K562 (cell line): Measurements from ENCODE around the gene DIAPH3. TPM values are rescaled to one million over a fixed set of nuclear protein-coding genes. Genes with fewer than 3 reads are reported as not detected.

Experiments
- CBX2 ChIP-seq: fragments of 200-600 bp; sonication (generic); IDR thresholded peaks from one replicate; pipeline ENCODE4 v1.6.1; 2012; ENCODE audit warnings: mild to moderate bottlenecking, low read length, inconsistent platforms; ENCODE audit not compliant: insufficient read depth, poor library complexity, severe bottlenecking
- ESRRB ChIP-seq: fragments of 250-450 bp; sonication (Bioruptor Pico); IDR thresholded peaks from 2 replicates; pipeline ENCODE4 v1.5.0; 2020; ENCODE audit warnings: mild to moderate bottlenecking, moderate library complexity, borderline replicate concordance
- FOS ChIP-seq: IDR thresholded peaks from 3 replicates; pipeline ENCODE4 v1.6.1; 2011; ENCODE audit not compliant: insufficient read length; ENCODE audit errors: extremely low read depth
- FOXA3 ChIP-seq, 2 experiments: fragments of 450-650 bp in 1 of 2; sonication (generic) in 1 of 2; formaldehyde crosslinking; IDR thresholded peaks in 1 of 2; conservative IDR thresholded peaks in 1 of 2; 2 replicates each; pipeline versions ENCODE4 v1.4.0 to v1.8.0; 2020 to 2022; ENCODE audit warnings: mild to moderate bottlenecking in 2 of 2, missing genetic modification reagents in 1 of 2
- GTF2F1 ChIP-seq: IDR thresholded peaks from 2 replicates; pipeline ENCODE4 v1.6.1; 2011; ENCODE audit warnings: low read depth, low read length, improper control_type of control experiment
- MNT ChIP-seq, 2 experiments: fragments of 450-650 bp; conservative IDR thresholded peaks; 2 replicates each; pipeline ENCODE4 v1.6.1; 2017; ENCODE audit warnings: mild to moderate bottlenecking in 2 of 2, moderate library complexity in 2 of 2
- MYBL2 ChIP-seq, 2 experiments: fragments of 450-650 bp in 1 of 2; sonication (generic) in 1 of 2; formaldehyde crosslinking in 1 of 2; IDR thresholded peaks; 2 replicates each; pipeline versions ENCODE4 v1.6.1 to v1.8.1; 2017 to 2022; ENCODE audit warnings: borderline replicate concordance in 1 of 2, inconsistent platforms in 1 of 2, low read depth in 1 of 2, mild to moderate bottlenecking in 1 of 2, missing genetic modification reagents in 1 of 2, moderate library complexity in 1 of 2
- NCOA4 ChIP-seq: fragments of 450-650 bp; IDR thresholded peaks from 2 replicates; pipeline ENCODE4 v1.6.1; 2018; ENCODE audit warnings: mild to moderate bottlenecking; ENCODE audit not compliant: partially characterized antibody
- RBM17 ChIP-seq: fragments of 200-400 bp; formaldehyde crosslinking; IDR thresholded peaks from 2 replicates; pipeline ENCODE4 v1.6.1; 2017; ENCODE audit warnings: low read depth, mild to moderate bottlenecking, low read length, borderline replicate concordance
- RNF219 ChIP-seq: fragments of 250-450 bp; sonication (Bioruptor Pico); IDR thresholded peaks from 2 replicates; pipeline ENCODE4 v1.5.0; 2022; ENCODE audit warnings: mild to moderate bottlenecking
- RUNX1 ChIP-seq: sonication (generic); IDR thresholded peaks from 2 replicates; pipeline ENCODE4 v1.6.1; 2016; ENCODE audit warnings: antibody characterized with exemption, low read depth
- ZNF324 ChIP-seq: fragments of 250-450 bp; sonication (Bioruptor Pico); IDR thresholded peaks from 2 replicates; pipeline ENCODE4 v1.4.0; 2020; ENCODE audit warnings: mild to moderate bottlenecking
- ZNF41 ChIP-seq: fragments of 250-450 bp; sonication (Bioruptor Pico); conservative IDR thresholded peaks from 2 replicates; pipeline ENCODE4 v1.4.0; 2020; ENCODE audit warnings: mild to moderate bottlenecking
- ZNF785 ChIP-seq: fragments of 250-450 bp; sonication (Bioruptor Pico); IDR thresholded peaks from 2 replicates; pipeline ENCODE4 v1.4.0; 2020; ENCODE audit warnings: mild to moderate bottlenecking
- polyA plus RNA-seq, 8 experiments: library from polyadenylated mRNA; depleted of rRNA in 4 of 8; stranded (reverse) in 5 of 8; unstranded in 3 of 8; fragments of >200 nt; fragmentation: Nextera tagmentation in 2 of 8; fragmentation: Illumina TruSeq in 1 of 8; extraction: Ambion mirVana in 2 of 8; extraction: Trizol in 1 of 8; gene quantifications; 2 replicates each; pipeline versions ENCODE4 v1.2.1 to v1.2.3, GENCODE V29; 2011 to 2014; ENCODE audit warnings: inconsistent platforms in 1 of 8, missing spikeins in 1 of 8
- total RNA-seq, 7 experiments: library from RNA; depleted of rRNA in 6 of 7; stranded (reverse); fragments of >200 nt in 6 of 7; fragmentation: Illumina TruSeq in 2 of 7; extraction: Trizol in 2 of 7; gene quantifications; 2 replicates each; pipeline versions ENCODE4 v1.2.1 to v1.2.3, GENCODE V29; 2011 to 2021; ENCODE audit warnings: low replicate concordance in 1 of 7

Gene DIAPH3
- total and polyA plus RNA-seq, 9 of the 15 experiments (the other 6 are each of a cell fraction or from before 2014, with no cell fraction given) = 9.0 to 18.7 (median 14.7) TPM

- TF ChIP-seq CBX2 (no peak), RUNX1 (no peak), ZNF324 (CRISPR knock-in tag) (no peak), RBM17 (no peak), MNT (conservative IDR thresholded peaks at IDR 0.05) (peak; percentile 51 to 77; a peak in 3 of 4 replicates), ESRRB (CRISPR knock-in tag) (no peak), FOXA3 (CRISPR knock-in tag; conservative IDR thresholded peaks at IDR 0.05 in 1 of 2, IDR thresholded peaks at IDR 0.05 in 1 of 2) (no peak), RNF219 (CRISPR knock-in tag) (no peak), ZNF785 (CRISPR knock-in tag) (no peak), GTF2F1 (0 out of 2 replicates have a peak, but pooled peaks have one; percentile 53), MYBL2 (IDR thresholded peaks at IDR 0.05; ENCODE audit: low read depth) (peak; percentile 87), MYBL2 (CRISPR knock-in tag; IDR thresholded peaks at IDR 0.05; ENCODE audit: borderline replicate concordance) (no peak), NCOA4 (no peak), FOS (peak; percentile 89), ZNF41 (CRISPR knock-in tag) (no peak)
Measured at GRCh38 chr13:60163478-60164233, at the start of gene DIAPH3 (continued).
